Measurements from ENCODE around the gene NANS. TPM values are rescaled to one million over a fixed set of nuclear protein-coding genes. Genes with fewer than 3 reads are reported as not detected.
A peak's percentile ranks its signal among the peaks of the same experiment; 100 is the strongest.

The NANS gene
- total RNA-seq, 1 donor from 2014 or later: 43.9 TPM

- no peak for TF ChIP-seq CTCF (IDR thresholded peaks at IDR 0.05)
- DNase-seq (ENCODE audit: extremely low spot score, unreplicated experiment): no peak
- H3K36me3 Mint-ChIP-seq (ENCODE audit: unreplicated experiment): peaks cover 33% of the 10 kb centered on the region
- no peaks in the 10 kb centered on the region for H3K9me3 Mint-ChIP-seq (ENCODE audit: unreplicated experiment)
- H3K27me3 Mint-ChIP-seq (ENCODE audit: unreplicated experiment): no peaks in the 10 kb centered on the region
- H3K4me1 Mint-ChIP-seq (ENCODE audit: unreplicated experiment): peaks cover 18% of the 10 kb centered on the region
- H3K4me3 Mint-ChIP-seq (ENCODE audit: unreplicated experiment): no peak overlapping the region
- no peak overlapping the region for H3K27ac Mint-ChIP-seq (ENCODE audit: unreplicated experiment)
Observed at GRCh38 chr9:98067184-98067583, 10.7 kb downstream of the NANS start.

- Mint-ChIP-seq H3K27ac (ENCODE audit: unreplicated experiment) (no peak overlapping the region), H3K4me1 (ENCODE audit: unreplicated experiment) (peaks cover 18% of the 10 kb centered on the region), H3K27me3 (ENCODE audit: unreplicated experiment) (no peaks in the 10 kb centered on the region), H3K36me3 (ENCODE audit: unreplicated experiment) (peaks cover 24% of the 10 kb centered on the region), H3K4me3 (ENCODE audit: unreplicated experiment) (no peak overlapping the region), H3K9me3 (ENCODE audit: unreplicated experiment) (no peaks in the 10 kb centered on the region)
- DNase-seq (ENCODE audit: extremely low spot score, unreplicated experiment): no peak
- TF ChIP-seq CTCF (IDR thresholded peaks at IDR 0.05): no peak
Observed at GRCh38 chr9:98069551-98069950, 13.0 kb downstream of the NANS start.

- Mint-ChIP-seq H3K27me3 (ENCODE audit: unreplicated experiment) (no peaks in the 10 kb centered on the region), H3K4me1 (ENCODE audit: unreplicated experiment) (peaks cover 11% of the 10 kb centered on the region), H3K4me3 (ENCODE audit: unreplicated experiment) (no peak overlapping the region), H3K36me3 (ENCODE audit: unreplicated experiment) (peaks cover 17% of the 10 kb centered on the region), H3K9me3 (ENCODE audit: unreplicated experiment) (no peaks in the 10 kb centered on the region), H3K27ac (ENCODE audit: unreplicated experiment) (no peak overlapping the region)
- no peak for DNase-seq (ENCODE audit: extremely low spot score, unreplicated experiment)
- TF ChIP-seq CTCF (IDR thresholded peaks at IDR 0.05): no peak
Observed at GRCh38 chr9:98070704-98071103, 14.2 kb downstream of the NANS start.

GRCh38 chr9:98071737-98072136 is 15.2 kb downstream of the NANS start:
- Mint-ChIP-seq H3K27me3 (ENCODE audit: unreplicated experiment) (no peaks in the 10 kb centered on the region), H3K4me1 (ENCODE audit: unreplicated experiment) (peaks cover 9% of the 10 kb centered on the region), H3K36me3 (ENCODE audit: unreplicated experiment) (peaks cover 8% of the 10 kb centered on the region), H3K27ac (ENCODE audit: unreplicated experiment) (no peak overlapping the region), H3K4me3 (ENCODE audit: unreplicated experiment) (no peak overlapping the region), H3K9me3 (ENCODE audit: unreplicated experiment) (no peaks in the 10 kb centered on the region)
- TF ChIP-seq CTCF (IDR thresholded peaks at IDR 0.05): no peak
- DNase-seq (ENCODE audit: extremely low spot score, unreplicated experiment): no peak

- Mint-ChIP-seq H3K9me3 (ENCODE audit: unreplicated experiment) (no peaks in the 10 kb centered on the region), H3K27ac (ENCODE audit: unreplicated experiment) (peak overlapping the region; percentile 67), H3K27me3 (ENCODE audit: unreplicated experiment) (no peaks in the 10 kb centered on the region), H3K36me3 (ENCODE audit: unreplicated experiment) (peaks cover 10% of the 10 kb centered on the region), H3K4me3 (ENCODE audit: unreplicated experiment) (no peak overlapping the region), H3K4me1 (ENCODE audit: unreplicated experiment) (peaks cover 9% of the 10 kb centered on the region)
- TF ChIP-seq CTCF (IDR thresholded peaks at IDR 0.05): peak; percentile 96
- DNase-seq (ENCODE audit: extremely low spot score, unreplicated experiment): peak; percentile 89
Observed at GRCh38 chr9:98074115-98074990, 17.8 kb downstream of the NANS start.

Measured in osteocyte (in vitro differentiated cells).